NB4 (cell line): ENCODE data around the gene JPT2.

Experiments
- MAX ChIP-seq: IDR thresholded peaks from 2 replicates; pipeline ENCODE4 v1.6.1; 2011; ENCODE audit warnings: low read depth, low read length
- MYC ChIP-seq: IDR thresholded peaks from 2 replicates; pipeline ENCODE4 v1.6.1; 2011; ENCODE audit warnings: low read depth, low read length
- POLR2A ChIP-seq: IDR thresholded peaks from 2 replicates; pipeline ENCODE4 v1.6.1; 2011; ENCODE audit warnings: mild to moderate bottlenecking; ENCODE audit not compliant: insufficient read length; ENCODE audit errors: extremely low read depth
- TF ChIP-seq, protein P1 (sequence below): IDR thresholded peaks from one replicate; pipeline ENCODE4 v1.5.1; 2012; ENCODE audit warnings: low read depth, low read length

GRCh38 chr16:1724491-1724890 is 46.4 kb downstream of the JPT2 start:
- no peak for TF ChIP-seq MAX
- TF ChIP-seq, protein P1, sequence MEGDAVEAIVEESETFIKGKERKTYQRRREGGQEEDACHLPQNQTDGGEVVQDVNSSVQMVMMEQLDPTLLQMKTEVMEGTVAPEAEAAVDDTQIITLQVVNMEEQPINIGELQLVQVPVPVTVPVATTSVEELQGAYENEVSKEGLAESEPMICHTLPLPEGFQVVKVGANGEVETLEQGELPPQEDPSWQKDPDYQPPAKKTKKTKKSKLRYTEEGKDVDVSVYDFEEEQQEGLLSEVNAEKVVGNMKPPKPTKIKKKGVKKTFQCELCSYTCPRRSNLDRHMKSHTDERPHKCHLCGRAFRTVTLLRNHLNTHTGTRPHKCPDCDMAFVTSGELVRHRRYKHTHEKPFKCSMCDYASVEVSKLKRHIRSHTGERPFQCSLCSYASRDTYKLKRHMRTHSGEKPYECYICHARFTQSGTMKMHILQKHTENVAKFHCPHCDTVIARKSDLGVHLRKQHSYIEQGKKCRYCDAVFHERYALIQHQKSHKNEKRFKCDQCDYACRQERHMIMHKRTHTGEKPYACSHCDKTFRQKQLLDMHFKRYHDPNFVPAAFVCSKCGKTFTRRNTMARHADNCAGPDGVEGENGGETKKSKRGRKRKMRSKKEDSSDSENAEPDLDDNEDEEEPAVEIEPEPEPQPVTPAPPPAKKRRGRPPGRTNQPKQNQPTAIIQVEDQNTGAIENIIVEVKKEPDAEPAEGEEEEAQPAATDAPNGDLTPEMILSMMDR = no peak
- TF ChIP-seq POLR2A = no peak
- no peak for TF ChIP-seq MYC
